Measurements from ENCODE around the gene DYNC1I2.
A peak's percentile ranks its signal among the peaks of the same experiment; 100 is the strongest.

DYNC1I2 gene
- total RNA-seq: 26.2 to 52.2 (median 48.6) reads per million in 4 donors

DNA sequence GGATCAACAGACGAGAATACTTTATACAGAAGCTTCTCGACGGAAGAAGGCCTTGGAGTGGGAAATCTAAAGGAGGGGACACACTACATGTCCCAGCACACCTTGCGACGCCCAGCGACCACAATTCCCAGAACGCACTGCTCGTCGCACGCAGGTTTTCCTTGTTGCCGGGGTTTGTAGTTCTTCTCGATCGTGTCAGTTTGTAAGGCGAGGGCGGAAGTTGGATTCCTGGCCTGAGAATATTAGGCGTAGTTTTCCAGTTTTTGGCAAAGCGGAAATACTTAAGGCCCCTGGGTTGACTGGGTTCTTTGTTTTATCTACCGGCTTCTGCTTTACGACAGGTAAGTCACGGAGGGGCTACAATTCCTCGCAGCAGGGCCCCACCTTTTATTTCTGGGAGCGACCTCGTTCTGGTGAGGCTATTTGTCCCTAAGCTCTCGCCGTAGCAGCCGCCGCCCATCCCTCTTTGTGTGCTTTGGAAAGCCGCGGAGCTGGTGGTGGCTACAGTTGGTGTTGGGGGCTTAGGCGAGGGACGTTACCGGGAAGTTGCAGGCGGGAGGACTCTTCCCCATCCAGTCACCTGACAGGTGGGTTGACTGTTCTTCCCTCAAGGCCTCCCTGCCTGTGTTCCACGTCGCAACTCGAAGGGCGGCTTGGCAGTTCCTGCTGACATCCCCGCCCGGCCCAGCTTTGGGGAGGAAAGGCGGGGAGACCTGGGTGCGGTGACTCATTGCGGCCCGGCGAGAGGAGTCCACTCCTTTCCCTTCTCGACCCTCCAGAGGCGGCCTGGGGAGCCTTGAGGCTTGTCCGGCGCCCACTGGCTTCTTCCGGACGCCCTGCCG, at the start of gene DYNC1I2:
Gene DYNC1I2 (plus strand): TSS at position 183 of the 842 bp plus-strand sequence. CDS start 2,687 bp downstream, outside the sequence.
- peak; percentile 38 to 80 (median 49) for DNase-seq

DNA sequence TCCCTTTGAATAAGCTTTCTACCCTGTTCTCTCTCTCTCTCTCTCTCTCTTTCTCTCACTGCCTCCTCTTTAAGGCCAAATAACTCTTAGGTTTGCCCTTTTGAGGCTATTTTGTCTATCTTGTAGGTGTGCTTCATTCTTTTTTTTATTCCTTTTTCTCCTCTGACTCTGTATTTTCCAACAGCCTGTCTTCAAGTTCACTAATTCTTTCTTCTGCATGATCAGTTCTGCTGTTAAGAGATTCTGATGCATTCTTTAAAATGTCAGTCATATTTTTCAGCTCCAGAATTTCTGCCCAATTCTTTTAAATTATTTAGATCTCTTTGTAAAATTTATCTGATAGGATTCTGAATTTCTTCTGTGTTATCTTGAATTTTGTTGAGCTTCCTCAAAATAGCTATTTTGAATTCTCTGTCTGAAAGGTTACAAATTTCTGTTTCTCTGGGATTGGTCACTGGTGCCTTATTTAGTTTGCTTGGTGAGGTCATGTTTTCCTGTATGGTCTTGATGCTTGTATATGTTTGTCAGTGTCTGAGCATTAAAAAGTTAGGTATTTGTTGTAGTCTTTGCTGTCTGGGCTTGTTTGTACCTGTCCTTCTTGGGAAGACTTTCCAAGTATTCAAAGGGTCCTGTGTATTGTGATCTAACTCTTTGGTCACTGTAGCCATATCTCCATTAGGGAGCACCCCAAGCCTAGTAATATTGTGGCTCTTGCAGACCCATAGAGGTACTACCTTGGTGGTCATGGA, 35.4 kb upstream of the DYNC1I2 start:
- no peak for DNase-seq

DNA sequence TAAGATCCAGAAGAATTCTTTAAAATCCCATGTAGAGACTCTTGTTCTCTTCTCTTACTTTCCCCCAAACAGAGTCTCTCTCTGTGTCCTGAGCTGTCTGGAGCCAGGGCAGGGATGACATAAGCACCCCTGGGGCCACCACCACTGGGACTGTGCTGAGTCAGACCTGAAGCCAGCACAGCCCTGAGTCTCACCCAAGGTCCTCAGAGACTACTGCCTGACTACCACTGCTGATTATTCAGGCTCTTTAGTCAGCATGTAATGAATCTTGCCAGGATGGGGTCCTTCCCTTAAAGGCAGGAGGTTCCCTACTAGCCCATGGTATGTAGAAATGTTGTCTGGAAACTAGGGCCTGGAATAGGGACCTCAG, 34.9 kb upstream of the DYNC1I2 start:
- no peak for DNase-seq

DNA sequence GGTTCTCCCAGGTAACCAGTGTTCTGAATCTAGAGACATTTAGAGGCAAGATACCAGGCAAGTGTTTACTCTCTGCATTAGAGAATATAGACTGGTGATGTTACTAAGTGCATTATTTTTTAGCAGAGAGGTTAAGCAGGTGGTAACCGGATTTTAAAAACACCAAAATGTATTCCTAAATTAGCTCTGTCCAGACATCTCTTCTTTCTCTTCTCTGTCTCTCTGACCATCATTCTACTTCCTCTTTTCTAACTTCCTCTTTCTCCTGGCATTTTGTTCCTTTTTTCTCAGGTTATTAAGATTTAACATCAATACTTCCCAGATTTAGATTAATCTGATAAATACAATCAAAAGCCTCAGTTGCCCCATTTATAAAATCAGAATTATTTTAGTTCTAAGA, 31.7 kb upstream of the DYNC1I2 start:
- DNase-seq: no peak

DNA sequence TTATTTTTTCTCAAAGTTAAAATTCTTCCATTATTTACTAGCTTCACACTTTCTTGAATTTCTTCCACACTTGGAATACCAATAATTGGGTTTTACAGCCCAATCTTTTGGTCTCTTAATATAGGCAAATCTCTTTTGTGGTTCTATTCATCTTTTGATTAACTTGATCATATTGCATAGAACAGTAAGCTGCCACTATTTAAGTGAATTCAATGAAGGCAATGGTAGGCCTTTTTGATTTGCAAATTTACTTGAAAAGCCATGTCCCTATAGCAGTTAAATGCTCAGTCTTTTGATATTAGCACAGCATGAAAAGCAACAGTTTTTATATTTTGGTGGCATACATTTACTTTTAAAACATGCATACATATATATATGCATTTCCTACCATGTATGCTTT, 20.2 kb upstream of the DYNC1I2 start:
- DNase-seq: no peak

DNA sequence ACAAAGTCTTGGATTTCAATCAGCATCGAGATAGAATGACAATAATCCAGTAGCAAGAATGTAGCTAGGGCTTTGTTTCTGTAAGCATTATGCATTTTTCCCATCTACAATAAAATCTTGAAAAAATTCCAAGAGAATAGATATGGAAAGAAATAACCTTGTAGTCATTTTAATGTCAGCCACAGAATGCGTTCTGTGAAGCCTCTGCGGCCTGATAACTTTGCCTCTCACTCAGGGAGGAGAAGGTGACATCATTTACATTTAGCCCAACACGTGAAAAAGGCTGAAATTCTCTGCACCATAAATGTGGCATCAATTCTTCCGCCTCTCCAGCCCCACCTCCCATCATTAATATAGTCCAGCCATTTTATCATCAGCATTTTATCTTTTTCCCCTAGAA, 19.1 kb upstream of the DYNC1I2 start:
- no peak for DNase-seq

DNA sequence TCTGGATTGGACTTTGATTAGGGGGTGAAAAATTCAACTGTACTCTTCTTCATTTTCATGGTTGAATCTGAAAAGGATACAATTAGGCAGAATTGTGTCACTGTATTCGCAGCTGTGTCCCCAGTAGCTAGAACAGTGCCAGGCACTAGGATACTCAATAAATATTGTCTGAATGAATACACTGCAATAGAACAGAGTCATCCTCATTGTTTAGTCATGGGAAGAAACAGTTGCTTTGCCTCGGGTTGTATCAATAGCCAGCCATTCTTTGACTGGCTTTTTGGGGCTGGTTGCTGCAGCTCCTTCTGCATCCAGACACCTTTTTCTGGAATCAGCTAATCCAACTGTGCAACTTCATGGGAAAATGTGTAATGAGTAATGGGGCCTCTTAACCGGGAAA, 18.1 kb upstream of the DYNC1I2 start:
- DNase-seq: no peak

DNA sequence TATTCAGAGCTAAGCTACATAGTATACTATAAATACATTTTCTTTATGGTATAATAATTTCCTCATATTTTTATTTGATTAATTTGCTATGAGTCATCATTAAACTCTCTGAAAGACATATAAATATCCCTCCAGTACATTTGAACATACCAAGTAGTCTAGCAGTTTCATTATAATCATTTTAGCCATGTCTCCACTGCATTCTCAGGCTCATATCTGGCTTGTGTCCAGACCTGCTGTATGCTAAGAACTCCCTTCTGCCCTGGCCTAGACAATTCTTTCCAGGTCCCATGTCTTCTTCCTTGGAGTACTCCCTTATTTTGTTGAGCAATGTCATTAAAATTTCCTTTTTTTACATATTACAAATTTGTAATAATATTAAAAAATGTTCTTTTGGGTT, 16.6 kb upstream of the DYNC1I2 start:
- no peak for DNase-seq

DNA sequence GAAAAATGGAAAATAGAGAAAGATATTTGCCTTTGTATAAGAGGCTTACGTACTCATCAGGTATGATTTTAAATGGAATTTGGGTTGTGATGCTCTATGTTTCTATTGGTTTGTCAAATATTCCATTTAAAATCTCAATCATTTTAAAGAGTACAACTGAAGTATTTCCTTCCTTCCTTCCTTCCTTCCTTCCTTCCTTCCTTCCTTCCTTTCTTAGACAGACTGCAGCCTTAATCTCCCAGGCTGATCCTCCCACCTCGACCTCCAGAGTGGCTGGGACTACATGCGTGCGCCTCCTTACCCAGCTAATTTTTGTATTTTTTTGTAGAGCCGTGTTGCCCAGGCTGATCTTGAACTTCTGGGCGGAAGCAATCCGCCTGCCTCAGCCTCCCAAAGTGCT, 15.4 kb upstream of the DYNC1I2 start:
- no peak for DNase-seq

DNA sequence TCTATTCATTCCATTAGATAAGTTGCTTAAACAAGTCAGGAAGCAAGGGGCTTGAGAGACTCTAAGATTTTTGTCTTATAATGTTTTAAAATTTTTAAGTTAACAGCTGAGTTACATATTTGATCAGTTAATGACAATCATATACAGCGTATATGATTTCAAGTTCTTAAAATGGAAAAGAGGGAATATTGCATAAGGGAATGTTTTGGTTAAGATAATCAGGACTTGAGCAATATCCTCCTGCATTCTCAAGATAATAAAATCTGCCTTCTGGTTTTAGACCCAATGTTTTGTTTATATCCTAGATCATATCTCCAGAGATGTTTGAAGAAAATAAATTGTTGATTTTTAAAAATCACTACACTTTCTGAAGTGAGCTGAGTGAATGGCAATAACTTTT, 13.4 kb upstream of the DYNC1I2 start:
- no peak for DNase-seq

DNA sequence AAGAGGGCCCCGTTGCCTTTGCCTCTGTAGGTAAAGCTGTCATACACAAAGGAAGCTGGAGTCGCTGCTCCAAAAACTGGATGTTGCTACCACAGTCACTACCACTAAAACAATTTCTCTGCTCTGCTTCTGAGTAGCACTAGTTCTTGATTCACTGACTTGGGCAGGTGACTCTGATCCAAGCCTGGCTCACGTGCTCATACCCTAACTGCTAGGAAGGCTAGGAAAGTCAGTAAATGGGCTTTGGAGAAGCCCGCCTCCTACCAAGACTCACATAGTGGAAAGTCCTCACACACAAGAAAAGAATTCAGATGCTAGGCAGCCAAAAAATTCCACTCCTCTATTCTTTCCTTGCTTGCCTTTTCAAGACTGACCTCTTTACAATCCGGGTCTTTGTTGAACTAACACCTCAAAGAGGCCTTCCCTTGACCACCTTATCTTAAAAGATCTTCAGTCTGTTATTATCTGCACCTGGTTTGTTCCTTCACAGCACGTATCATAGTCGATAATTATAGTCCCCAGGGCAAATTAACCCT, 11.4 kb upstream of the DYNC1I2 start:
- no peak for DNase-seq

DNA sequence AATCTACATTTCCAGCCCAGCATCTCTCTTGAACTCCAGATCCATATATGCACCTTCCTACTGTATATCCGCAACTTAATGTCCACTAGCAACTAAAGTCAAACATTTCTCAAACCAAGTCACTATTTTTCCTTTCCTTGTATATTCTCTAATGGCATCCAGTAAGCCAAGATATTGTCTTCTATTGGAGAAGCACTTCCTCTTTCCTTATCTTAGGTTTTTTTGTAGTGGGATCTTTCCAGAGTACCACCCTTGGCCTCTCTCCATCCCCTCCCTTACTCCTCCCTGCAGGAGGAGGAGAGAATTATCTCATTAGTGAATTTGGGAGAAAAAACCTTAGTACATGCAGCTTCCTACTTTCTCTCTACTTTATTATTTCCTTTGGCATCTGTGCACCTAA, 8.7 kb upstream of the DYNC1I2 start:
- DNase-seq: no peak

DNA sequence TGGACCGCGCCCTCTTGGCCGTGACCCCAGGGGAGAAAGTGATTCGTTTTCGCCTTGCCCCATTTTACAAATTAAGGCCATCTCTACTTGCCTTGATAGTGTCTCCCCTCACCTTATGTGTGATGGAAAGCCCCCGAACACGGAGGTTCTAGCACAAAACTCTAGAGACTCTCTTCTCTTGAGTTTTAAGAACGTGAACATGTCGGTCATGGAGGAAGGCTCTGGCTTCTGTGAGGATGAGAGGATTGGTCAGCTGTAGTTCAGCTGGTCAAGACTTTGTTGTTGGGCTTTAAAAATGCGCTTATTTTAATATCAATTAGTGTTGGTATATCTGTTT, 828 bp downstream of the DYNC1I2 start:
- no peak for DNase-seq

DNA sequence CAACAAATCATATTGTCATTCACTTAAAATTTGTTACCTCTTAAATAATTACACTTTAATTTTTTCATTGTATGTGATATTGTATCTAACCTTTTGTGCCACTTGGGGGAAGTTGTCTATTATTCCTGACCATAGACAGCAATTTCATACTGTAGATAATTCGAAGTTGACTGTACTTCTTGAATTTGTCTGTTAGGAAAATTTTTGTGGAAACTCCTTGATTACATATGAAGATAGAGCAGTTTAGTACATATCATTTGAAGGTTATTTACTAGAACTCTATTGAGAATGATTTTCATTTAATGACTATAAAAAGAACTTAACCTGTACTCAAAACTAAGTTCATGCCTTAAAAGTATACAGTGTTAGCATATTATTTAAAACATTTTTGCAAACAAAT, 5.1 kb downstream of the DYNC1I2 start:
- no peak for DNase-seq

DNA sequence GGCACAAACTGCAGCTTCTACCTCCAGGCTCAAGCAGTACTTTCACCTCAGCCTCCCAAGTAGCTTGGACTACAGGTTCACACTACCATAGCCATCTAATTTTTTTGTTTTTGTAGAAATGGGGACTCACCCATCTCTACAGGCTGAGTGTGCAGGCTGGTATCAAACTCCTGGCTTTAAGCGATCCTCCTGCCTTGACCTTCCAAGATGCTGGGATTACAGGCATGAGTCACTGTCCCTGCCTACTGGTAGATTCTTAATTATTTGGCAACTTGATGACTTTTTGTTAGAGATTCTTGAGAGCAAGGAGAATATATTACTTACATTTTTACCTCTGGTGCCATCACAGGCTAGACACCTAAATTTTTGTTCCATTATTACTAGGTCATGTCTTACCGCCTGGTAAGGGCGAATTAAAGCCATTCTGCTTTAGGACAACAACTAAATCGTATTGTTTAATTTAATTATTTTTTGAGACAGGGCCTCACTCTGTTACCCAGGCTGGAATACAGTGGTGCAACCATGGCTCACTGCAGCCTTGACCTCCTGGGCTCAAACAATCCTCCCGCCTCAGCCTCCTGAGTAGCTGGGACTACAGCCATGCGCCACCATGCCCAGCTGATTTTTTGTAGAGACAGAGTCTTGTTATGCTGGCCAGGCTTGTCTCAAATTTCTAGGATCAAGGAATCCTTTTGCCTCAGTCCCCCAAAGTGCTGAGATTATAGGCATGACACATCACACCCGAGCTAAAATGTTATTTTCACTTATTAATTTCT, 15.7 kb downstream of the DYNC1I2 start:
- no peak for DNase-seq

DNA sequence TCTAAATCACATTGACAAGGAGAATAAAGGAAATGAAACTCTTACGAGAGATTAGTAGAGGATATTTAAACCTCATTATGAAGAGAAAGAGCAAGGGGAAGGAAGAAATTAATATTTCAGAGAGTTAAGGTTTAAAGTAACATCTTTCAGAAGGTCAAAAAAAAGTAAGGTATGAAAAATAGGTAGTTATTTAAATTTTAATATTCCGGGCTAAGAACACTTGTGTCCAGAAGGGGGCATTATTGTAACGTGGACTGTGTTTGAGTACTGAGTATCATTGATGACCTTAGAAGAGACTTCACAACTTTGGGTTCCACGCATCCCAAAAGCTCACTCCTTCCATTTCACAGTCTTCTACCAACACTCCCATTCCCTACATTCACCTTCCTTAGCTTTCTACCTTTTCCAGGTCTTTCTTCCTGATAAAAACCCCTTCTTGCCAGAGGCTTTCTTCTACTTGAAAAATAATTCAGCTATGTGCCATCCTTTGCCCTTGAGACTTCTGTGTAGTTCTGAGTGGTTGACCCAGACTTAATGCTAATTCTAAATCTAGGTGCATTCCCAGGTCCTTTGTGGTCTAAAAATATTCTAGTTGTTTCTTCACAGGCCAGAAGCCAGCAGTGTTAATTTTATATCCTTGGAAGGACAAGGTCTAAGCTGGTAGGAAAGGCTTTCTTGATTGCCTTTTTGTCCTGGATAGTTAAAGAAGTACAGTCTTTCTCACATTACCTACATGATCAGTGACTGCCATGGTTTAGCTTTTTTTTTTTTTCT, 16.5 kb downstream of the DYNC1I2 start:
- DNase-seq: peak in 1 of 5 donors; percentile 22

DNA sequence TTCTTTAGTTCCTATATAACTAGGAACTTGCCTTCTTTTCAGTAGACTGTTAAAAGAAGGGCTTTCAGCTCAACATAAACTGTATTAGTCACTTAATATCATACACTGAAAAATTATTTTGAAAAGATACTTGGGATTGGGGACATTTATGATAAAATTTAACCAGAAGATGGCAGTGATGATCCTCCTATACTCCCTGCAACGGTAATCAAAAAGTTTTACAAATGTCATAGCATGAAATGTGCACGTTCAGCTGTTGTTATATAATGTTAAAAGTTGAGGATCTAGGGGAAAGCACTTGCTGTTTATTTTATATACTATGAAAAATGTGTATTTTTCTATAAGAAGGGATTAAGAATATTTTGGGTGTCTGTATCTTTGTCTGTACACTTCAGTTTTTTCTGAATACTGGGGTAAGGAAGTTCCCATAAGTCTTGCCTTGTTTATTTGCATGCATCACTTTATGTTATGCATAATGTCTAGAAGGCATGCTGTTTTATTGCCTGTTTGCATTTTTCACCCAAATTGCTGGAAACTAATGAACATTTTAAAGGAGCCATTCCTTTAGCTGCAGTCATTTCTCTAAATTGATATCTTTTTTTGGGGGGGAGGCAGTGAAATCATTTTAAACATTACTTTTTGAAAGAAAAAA, 19.0 kb downstream of the DYNC1I2 start:
- peak in 1 of 5 donors; percentile 11 for DNase-seq

DNA sequence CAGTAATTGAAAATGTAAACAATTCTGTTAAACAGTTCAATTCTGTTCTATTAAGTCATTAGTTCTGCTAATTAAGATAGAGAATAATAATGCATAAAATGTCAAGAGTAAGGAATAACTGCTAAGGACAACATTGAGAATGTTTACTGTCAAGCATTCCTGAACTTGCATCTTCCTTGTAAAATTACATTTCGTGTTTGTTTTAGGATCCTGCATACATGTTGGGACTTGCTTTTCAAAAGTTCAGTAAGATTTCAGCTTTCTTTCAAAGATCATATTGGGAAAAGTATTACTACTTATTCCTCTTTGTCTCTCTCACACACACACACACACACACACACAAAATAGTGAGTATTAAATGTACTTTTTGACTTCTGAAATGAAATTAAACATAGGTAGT, 20.5 kb downstream of the DYNC1I2 start:
- DNase-seq: no peak

DNA sequence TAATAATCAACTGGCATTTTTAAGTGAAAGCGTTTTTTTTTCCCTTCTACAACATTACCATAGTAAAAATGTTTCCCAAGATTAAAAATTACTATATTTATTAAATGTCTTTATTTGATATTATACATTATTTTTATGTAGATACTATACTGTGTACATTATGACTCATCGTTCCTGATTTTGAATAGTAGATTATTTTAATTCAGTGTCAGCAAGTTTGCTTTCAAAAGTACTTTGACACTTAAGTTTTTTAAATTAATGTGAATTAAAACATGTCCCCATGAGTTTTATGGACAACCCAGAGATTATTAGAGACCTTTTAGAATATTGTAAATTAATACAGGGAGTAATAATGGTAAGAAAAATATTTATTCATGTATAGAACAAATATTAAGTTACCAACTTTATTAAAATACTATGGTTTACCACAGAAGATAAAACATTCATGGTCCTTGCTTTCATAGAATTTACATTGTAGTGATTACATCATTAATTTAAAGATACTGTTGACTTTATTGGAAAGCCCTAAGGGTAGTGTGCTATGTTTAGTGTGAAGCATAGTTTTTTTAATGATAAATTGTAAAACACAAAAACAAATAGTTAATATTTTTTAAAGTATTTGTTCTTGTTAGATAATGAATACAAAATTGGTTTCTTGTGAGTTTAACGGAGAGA, 21.9 kb downstream of the DYNC1I2 start:
- no peak for DNase-seq

DNA sequence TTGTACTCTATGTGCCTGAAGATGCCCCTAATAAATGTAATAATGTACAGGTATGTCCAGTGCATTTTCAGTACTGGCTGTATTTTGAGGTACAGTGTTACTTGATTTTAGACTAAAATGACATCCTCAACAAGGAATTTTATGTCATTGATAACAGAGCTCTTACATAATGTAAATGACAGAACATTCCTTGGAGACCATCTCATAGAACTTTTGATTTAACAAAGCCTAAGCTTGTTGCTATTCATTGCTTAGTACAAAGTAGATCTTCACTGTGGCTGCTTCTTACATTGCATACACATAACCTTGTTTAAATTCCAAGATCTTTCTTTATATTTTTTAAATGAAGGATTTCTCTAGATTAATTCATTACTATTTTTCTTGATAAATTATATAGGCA, 24.1 kb downstream of the DYNC1I2 start:
- DNase-seq: no peak

DNA sequence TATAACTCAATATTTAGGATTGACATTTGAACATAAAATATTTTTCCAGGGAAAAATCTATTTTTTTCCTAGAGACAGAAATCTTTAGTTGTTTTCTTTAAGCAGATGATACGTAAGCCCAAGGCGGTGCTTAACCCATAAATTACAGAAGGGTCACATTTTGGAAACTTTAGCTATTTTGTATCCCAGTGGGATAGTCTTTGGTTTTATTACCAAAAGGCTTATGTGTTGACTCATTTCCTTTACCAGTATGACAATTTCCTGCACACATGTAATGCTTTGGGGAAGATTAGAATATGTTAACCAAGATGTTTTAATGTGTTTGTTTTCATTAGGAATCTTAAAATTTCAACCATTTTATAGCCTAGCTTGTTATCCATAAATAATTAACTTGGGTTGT, 24.8 kb downstream of the DYNC1I2 start:
- no peak for DNase-seq
